HG02885 (cell line): ENCODE measurements around the gene PCNA.

Experiments used
- ATAC-seq: cut with Tn5 transposase; IDR thresholded peaks from one replicate; pipeline ENCODE4 v1.9.1; 2021; ENCODE audit warnings: mild to moderate bottlenecking; ENCODE audit not compliant: unreplicated experiment, poor library complexity

Gene PCNA

DNA sequence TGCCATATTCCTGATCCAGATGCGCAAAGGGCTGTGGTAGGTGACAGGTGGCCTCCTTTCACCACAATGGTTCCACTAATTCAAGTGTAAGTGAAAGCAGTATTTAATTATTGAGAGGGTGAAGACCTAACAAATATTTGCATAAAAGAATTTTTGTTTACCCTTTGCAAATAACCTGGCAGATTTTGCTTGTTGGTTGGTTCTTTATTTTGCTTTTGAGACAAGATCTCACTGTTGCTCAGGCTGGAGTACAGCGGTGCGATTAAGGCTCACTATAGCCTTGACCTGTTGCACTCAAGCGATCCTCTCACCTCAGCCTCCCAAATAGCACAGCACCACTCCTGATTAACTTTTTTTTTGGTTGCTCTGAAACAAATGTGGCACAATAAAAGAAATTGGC, 49.2 kb downstream of the PCNA start:
- ATAC-seq = no peak

GRCh38 chr20:5070081-5070480, 49.7 kb downstream of the PCNA start:
- no peak for ATAC-seq

DNA sequence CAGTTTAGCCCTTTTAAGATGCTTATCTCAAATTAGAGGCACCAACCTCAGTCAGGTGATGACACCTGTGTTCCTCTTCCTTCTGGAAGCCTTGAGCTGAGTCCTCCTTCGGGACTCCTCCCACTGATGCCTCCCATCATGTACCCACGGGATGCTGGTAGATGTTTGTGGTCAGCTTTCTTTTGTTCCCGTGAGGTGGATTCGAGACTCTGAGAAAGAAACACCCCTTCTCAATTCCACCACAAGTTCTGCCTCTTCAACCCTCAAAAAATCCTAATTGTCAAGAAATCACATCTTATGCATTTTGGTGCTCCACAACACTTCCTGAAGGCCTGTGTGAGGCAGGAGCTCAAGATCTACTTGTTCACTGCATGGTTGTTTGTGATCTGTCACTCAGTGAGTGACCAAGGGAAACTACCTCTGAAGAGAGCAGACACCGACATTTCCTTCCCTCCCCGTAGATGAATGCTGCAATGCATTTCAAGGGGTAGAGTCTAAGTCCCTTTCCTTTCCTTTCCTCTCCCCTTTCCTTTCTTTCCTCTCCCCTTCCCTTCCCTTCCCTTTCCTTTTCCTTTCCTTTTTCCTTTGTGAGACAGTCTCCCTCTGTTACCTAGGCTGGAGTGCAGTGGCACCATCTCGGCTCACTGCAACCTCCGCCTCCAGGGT, 50.5 kb downstream of the PCNA start:
- ATAC-seq = no peak

- ATAC-seq = no peak
These were observed 51.7 kb downstream of the PCNA start for GRCh38 chr20:5067877-5068645.

DNA sequence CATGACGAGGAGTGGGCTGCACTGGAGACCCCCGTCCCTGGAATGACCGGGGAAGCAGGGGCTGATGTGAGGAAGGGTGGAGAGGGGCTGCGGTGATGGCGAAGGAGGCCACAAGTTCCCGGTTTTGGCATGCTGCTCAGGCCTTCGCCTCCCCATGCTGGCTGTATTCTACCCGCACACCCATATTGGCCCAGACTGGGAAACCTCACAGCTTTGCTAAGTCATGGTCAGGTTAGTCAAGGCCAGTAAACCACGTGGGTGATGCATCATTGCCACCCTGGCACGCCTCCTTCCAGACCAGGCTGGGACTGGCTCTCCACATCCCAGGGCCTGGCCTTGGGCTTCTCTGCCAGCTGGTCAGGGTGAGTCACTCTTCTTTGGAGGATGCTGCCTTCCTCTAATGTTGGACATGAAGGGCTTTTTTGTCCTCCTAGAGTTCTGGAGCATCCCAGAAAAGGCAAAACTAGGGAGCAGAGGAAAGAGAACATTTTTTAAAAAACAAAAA, 53.8 kb downstream of the PCNA start:
- ATAC-seq = no peak

DNA sequence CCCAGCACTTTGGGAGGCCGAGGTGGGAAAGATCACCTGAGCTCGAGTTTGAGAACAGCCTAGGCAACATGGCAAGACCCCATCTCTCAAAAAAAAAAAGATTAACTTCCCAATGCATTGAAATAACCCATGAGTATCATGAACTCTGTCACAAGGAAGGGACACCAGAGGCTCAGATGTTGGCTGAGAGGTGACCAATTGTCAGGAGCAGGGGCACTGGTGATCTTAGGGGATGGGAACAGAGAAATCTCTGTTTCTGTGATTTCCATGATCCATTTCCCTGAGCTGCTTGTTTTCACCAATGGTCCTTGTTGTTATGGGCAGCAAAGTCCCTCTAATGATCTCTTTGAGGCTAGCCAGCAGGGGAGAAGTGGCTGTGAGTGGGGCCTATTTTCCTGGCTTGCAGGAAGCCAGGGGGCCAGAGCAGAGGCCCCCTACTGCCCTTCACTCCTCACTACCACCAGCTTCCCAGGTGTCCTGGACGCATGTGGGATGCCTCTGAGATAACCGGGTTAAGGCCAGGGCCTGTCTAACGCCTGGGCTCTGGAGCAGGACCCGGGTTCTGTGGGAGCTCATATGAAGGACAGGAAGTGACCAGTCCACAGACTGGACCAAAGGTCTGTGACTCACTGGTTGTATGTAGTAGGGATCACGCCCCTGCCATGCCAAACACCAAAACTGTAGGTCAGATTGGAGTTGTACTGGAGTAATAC, 54.4 kb downstream of the PCNA start:
- no peak for ATAC-seq
